Measurements from ENCODE around the gene ERICH2. TPM values are rescaled to one million over a fixed set of nuclear protein-coding genes. Genes with fewer than 3 reads are reported as not detected.

ERICH2 gene
- polyA plus RNA-seq, 1 experiment, result not detected

DNA sequence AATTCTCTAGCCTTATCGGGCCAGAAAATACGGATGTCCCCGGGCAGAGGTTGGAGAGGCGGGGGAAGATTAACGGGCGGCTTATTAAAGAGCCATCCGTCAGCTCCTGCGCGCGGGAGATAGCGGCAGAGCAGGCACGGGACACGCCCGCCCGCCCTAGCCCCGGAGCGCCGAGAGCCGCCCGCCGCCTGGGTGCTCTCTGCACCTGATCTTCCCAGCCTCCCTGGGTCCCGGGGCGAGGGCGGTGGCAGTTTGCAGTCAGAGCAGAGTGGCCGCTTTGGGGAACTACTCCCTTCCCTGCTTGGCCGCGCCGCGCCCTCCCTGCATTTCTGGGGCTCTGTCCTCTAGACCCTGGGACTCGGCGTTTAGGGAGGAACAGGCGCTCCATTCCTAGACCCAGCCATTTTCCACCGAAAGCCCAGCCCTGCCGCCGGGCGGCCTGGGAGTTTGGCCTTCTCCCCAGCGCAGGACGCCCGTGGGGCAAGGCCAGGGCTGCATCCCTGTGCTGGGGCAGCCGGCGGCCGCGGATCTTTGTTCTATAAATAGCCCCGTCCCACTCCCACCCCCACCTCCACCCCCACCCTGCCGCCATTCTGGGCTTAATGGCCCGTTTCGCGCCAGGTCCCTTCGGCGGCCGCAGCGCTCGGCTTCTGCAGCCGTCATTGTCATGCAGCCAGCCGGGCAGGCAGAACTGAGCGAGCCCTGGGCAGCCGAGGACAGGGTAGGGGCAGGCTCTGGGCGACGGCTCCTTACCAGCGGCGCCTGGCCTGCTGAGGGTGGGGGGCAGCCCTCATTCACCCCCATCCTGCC, 53.1 kb downstream of the ERICH2 start:
- CTCF ChIA-PET, result interaction anchor here (0.6 to 2.0 kb wide), 2 partner anchors 23 to 414 kb away, joined by 3 to 6 read pairs; no protein-coding TSS in a partner anchor
- Histone ChIP-seq H3K4me3 (ENCODE audit: low read depth, low read length) (no peak overlapping the region), H3K27me3 (ENCODE audit: control insufficient read depth, insufficient read depth, low read length) (peaks cover 73% of the 10 kb centered on the region), H3K9me3 (ENCODE audit: control insufficient read depth, insufficient read depth, low read length) (peaks cover 4% of the 10 kb centered on the region; the same call in 1 of the 2 replicates), H3K27ac (ENCODE audit: low read depth, low read length) (no peak overlapping the region)
- POLR2A ChIA-PET, result interaction anchor here (0.5 kb wide), 1 partner anchor 260 kb away, joined by 3 read pairs; no protein-coding TSS in a partner anchor
- TF ChIP-seq, protein P1, sequence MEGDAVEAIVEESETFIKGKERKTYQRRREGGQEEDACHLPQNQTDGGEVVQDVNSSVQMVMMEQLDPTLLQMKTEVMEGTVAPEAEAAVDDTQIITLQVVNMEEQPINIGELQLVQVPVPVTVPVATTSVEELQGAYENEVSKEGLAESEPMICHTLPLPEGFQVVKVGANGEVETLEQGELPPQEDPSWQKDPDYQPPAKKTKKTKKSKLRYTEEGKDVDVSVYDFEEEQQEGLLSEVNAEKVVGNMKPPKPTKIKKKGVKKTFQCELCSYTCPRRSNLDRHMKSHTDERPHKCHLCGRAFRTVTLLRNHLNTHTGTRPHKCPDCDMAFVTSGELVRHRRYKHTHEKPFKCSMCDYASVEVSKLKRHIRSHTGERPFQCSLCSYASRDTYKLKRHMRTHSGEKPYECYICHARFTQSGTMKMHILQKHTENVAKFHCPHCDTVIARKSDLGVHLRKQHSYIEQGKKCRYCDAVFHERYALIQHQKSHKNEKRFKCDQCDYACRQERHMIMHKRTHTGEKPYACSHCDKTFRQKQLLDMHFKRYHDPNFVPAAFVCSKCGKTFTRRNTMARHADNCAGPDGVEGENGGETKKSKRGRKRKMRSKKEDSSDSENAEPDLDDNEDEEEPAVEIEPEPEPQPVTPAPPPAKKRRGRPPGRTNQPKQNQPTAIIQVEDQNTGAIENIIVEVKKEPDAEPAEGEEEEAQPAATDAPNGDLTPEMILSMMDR (IDR thresholded peaks at IDR 0.05; ENCODE audit: low read depth, low read length), result no peak
- no peak for DNase-seq (ENCODE audit: low read depth, low spot score)

- H3K9me3 ChIP-seq (ENCODE audit: control insufficient read depth, insufficient read depth, low read length), result peaks cover 4% of the 10 kb centered on the region; the same call in 1 of the 2 replicates
- ChIA-PET CTCF (no interaction called here), POLR2A (interaction anchor here (0.5 kb wide), 1 partner anchor 261 kb away, joined by 3 read pairs; no protein-coding TSS in a partner anchor)
- no peak for DNase-seq (ENCODE audit: low read depth, low spot score)
- H3K4me3 ChIP-seq (ENCODE audit: low read depth, low read length), result no peak overlapping the region
- H3K27ac ChIP-seq (ENCODE audit: low read depth, low read length), result no peak overlapping the region
- TF ChIP-seq, protein P1 (IDR thresholded peaks at IDR 0.05; ENCODE audit: low read depth, low read length), result no peak
- peaks cover 67% of the 10 kb centered on the region for H3K27me3 ChIP-seq (ENCODE audit: control insufficient read depth, insufficient read depth, low read length)
Observed at GRCh38 chr2:170823898-170824215, 53.7 kb downstream of the ERICH2 start.

DNA sequence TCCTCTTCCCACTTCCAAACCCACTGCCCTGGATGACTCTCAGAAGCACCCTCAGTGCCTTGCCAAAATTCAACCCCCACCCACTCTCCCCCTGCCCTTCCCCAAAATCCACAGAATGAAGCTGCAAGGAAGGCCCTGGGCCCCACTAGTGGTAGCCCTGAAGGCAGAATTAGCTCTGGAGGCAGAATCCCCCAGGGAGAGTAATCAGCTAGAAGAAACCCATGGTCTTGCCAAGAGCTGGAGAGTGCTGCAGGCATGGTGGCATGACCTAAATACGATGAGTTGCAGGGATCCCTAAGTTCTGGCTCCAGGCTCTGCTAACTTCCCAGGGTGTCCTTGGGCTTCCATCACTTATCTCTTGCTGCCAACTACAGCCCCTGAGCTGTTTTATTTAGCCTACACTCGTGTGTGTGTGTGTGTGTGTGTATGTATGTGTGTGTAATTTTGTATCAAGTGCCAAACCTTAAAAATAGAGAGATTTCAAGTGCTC, 54.4 kb downstream of the ERICH2 start:
- H3K4me3 ChIP-seq (ENCODE audit: low read depth, low read length), result no peak overlapping the region
- TF ChIP-seq, protein P1 (IDR thresholded peaks at IDR 0.05; ENCODE audit: low read depth, low read length), result no peak
- peaks cover 4% of the 10 kb centered on the region; the same call in 1 of the 2 replicates for H3K9me3 ChIP-seq (ENCODE audit: control insufficient read depth, insufficient read depth, low read length)
- CTCF ChIA-PET, result interaction anchor here (0.6 to 1.4 kb wide), 3 partner anchors 9 to 497 kb away, joined by 3 to 11 read pairs (median 3); partner anchors contain the start of gene GAD1
- peaks cover 60% of the 10 kb centered on the region for H3K27me3 ChIP-seq (ENCODE audit: control insufficient read depth, insufficient read depth, low read length)
- no peak overlapping the region for H3K27ac ChIP-seq (ENCODE audit: low read depth, low read length)
- POLR2A ChIA-PET, result no interaction called here
- DNase-seq (ENCODE audit: low read depth, low spot score), result no peak

DNA sequence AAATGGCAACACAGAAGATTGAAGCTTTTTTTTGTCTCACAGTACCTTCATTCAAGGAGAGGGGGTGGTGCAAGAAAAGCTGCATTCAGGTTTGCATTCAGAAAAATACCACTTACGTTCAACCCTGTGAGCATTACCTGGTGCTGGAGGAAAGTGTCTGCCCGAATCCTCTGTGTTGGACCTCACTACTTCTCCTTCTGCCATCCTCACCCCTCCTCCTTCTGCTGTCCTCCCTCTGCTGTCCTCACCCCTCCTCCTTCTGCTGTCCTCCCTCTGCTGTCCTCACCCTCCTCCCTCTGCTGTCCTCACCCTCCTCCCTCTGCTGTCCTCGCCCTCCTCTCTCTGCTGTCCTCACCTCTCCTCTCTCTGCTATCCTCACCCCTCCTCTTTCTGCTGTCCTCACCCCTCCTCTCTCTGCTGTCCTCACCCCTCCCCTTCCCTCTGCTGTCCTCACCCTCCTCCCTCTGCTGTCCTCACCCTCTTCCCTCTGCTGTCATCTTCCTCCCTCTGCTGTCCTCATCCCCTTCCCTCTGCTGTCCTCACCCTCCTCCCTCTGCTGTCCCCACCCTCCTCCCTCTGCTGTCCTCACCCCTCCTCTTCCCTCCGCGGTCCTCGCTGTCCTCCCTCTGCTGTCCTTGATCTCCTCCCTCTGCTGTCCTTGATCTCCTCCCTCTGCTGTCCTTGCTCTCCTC, 57.8 kb downstream of the ERICH2 start:
- Histone ChIP-seq H3K4me3 (ENCODE audit: low read depth, low read length) (no peak overlapping the region), H3K9me3 (ENCODE audit: control insufficient read depth, insufficient read depth, low read length) (peaks cover 4% of the 10 kb centered on the region; the same call in 1 of the 2 replicates), H3K27ac (ENCODE audit: low read depth, low read length) (no peak overlapping the region), H3K27me3 (ENCODE audit: control insufficient read depth, insufficient read depth, low read length) (peaks cover 29% of the 10 kb centered on the region)
- ChIA-PET POLR2A (no interaction called here), CTCF (no interaction called here)
- TF ChIP-seq, protein P1 (IDR thresholded peaks at IDR 0.05; ENCODE audit: low read depth, low read length), result no peak
- no peak for DNase-seq (ENCODE audit: low read depth, low spot score)
